ENCODE results near the gene TMUB2.

DNA sequence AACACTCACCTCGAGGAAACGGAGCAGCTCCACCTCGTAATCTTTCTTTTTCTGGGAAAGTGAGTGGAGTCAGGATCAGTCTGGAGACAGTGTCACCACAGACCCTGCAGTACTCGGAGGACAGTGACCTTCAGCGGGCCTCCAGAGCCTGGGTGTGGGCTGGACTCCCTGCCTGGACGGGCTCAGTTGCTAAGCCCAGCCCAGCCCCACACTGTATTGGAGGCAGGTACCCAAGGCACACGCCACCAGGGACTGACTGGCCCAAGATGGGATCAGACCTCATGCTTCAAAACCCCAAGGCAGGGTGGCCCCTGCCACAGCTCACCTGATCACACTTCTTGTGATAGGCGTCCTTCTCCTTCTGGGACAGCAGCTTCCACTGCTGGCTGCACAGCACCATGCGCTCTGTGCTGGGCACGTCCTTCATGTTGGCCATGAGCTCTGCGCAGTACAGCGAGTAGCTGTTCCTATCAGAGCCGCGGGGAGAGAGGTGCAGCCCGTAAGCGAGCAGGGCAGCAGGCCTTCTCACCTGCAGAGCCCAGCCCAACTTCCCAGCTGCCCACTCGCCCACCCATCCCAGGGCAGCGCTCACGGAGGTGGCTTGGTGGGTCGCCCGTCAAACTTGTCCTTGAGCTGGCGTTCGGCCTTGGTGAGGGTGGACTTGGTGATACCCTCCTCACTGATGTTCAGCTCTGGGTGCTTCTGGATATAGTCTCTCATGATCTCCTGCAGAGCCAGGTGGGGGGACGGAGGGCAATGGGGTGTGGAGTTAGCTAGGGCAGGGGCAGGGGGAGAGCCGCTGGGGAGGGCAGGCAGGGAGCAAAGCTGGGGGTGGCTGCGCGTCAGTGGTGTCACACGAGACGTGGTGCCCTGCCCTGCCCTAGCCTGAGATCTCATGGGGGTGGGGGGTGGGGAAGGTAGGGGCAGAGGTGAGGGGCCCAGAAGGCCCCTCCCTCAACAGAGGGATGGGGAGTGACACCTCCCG, 24.8 kb downstream of the TMUB2 start:
- TF ChIP-seq, protein P1, sequence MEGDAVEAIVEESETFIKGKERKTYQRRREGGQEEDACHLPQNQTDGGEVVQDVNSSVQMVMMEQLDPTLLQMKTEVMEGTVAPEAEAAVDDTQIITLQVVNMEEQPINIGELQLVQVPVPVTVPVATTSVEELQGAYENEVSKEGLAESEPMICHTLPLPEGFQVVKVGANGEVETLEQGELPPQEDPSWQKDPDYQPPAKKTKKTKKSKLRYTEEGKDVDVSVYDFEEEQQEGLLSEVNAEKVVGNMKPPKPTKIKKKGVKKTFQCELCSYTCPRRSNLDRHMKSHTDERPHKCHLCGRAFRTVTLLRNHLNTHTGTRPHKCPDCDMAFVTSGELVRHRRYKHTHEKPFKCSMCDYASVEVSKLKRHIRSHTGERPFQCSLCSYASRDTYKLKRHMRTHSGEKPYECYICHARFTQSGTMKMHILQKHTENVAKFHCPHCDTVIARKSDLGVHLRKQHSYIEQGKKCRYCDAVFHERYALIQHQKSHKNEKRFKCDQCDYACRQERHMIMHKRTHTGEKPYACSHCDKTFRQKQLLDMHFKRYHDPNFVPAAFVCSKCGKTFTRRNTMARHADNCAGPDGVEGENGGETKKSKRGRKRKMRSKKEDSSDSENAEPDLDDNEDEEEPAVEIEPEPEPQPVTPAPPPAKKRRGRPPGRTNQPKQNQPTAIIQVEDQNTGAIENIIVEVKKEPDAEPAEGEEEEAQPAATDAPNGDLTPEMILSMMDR (IDR thresholded peaks at IDR 0.05; ENCODE audit: low read length), result no peak
- no peak for TF ChIP-seq EZH2 (IDR thresholded peaks at IDR 0.05; ENCODE audit: borderline replicate concordance, low read length)

Measured in OCI-LY1 (cell line).